NCI-H2171 treated with DMSO at 0.1 percent for 48 hours (cell line): ENCODE data around the gene C14orf93.

Experiments used
- DNase-seq: peaks from one replicate; lab custom pipeline; 2025; lab: John Stamatoyannopoulos, UW

Gene C14orf93

DNA sequence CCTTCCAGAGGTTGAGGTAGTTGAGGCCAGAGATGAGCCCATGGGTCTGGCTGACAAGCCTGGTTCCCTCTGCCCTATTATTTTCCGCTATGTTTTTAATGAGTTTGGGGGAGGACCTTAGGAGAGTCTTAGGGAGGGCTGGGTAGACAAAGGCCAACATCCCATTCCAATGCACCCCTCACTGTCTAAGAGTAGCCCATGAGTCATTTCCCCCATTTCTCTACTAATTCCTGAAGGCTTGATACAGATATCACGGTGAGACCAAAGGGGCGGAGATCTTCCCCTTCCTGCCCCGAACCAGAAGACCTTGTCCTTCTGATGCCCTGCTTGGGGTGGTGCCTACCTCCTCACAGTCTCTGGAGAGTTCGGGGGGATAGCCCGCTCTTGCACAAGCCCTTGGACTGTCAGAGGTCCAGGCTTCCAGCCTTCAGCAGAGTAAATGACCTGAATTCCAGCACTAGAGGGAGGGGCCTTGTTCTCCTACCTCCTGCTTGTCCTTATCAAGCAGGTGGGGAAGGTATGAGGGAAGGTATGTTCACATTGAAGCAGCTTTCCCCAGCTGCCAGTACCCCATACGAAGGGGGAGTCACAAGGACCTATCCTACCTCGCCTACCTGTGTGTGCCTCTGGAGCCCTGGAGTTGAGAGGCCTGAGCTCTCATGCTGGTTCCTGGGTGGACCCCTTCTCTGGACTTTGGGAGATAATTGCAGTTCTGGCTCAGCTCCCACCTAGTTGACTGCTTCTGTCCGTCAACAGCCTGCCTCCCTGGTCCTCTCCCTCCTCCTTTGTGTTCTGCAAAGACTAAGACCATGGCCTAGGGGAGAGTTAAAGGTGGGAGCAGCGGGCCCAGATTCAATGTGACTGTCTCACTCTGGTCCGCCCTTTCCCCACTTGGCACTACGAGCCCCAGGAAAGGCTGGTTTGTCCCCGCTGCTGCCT lies 35.7 kb upstream of the C14orf93 start:
- no peak for DNase-seq

DNA sequence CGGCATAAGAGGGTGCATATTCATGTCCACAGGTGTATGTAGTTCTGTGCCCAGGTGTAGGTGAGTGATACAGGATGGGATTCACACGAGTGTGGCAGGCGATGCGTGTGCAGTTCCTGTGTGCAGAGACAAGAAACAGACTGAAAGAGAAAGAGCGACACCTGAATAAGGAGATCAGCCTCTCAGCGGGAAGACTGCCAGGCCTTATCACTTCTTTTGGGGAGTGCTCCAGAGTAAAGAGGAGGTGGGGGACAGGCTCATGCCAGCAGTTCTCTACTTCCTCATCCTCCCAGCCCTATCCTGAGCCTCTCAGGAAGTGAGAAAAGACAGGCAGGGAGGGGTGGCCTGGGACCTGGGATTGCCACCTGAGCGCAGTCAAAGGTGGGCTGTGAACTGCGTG lies 34.9 kb upstream of the C14orf93 start:
- DNase-seq, result no peak

DNA sequence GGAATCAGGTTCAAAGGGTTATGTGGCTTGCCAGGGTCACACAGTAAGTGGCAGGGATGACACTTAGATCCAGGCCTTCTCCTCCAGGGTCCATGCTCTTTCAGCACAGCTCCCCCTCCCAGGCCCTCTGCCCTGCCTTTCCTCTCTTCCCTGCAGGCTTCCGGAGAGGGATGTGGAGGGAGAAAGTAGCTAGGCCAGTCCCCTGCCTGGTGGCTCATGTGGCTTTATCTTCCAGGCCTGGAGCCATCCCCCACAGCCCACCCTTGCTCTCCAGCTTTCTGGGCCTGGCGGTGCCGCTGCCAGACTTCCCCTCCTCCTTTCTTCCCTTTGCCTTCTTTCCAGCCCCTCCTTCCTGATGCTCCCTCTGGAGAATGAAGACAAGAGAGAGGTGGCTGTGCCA lies 33.8 kb upstream of the C14orf93 start:
- no peak for DNase-seq

DNA sequence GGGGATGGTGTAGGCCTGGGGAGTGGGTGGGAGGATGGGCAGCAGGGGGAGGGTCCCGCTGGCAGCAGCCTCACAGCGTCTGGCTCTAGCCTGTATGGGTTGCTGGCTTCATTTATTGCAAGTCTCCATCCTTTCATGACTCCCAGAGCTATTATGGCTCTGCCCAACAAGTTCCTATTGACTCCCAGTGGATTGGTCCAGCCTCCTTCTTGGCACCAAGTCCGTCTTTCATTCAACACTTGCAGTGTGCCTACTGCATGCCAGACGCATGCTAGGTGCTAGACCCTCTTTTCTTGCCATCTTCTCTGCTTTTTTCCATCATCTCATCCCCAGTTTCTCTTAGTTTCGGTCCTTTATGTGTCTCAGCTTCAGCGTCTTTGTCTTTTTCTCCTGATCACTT lies 33.2 kb upstream of the C14orf93 start:
- DNase-seq, result no peak

DNA sequence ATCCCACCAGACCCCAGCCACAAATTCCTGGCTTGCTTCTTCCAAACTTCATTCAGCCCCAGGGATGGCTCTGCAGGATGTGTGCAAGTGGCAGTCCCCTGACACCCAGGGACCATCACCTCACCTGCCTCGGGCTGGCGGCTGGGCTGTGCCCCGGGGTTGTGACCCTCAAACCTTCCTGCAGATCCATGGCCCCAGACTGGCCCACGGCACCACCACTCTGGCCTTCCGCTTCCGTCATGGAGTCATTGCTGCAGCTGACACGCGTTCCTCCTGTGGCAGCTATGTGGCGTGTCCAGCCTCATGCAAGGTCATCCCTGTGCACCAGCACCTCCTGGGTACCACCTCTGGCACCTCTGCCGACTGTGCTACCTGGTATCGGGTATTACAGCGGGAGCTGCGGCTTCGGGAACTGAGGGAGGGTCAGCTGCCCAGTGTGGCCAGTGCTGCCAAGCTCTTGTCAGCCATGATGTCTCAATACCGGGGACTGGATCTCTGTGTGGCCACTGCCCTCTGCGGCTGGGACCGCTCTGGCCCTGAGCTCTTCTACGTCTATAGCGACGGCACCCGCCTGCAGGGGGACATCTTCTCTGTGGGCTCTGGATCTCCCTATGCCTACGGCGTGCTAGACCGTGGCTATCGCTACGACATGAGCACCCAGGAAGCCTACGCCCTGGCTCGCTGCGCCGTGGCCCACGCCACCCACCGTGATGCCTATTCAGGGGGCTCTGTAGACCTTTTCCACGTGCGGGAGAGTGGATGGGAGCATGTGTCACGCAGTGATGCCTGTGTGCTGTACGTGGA lies 32.4 kb upstream of the C14orf93 start, which contains the start of gene PSMB11:
PSMB11 (plus strand) TSS at position 51 of the 804 bp plus-strand sequence; CDS start at position 65, 14 bp downstream.
- no peak for DNase-seq

DNA sequence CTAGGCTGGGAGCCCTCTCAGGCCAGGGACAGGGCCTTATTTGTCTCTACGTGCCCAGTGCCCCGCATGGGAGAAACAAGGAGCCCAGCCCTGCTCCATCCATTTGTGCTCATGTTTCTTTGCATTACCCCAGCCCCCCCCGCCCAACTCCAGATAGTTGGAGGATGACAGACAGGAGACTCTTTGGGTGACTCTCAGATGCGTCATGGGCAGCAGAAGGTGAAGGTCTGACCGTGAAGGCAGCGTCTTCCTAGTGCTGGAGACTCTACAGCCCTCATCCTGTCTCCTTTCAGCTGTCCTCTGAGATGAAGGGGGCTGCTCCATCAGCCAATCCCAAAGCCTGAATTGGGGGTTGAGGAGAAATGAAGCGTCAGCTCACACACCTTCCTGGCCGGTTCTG lies 31.8 kb upstream of the C14orf93 start:
- no peak for DNase-seq

DNA sequence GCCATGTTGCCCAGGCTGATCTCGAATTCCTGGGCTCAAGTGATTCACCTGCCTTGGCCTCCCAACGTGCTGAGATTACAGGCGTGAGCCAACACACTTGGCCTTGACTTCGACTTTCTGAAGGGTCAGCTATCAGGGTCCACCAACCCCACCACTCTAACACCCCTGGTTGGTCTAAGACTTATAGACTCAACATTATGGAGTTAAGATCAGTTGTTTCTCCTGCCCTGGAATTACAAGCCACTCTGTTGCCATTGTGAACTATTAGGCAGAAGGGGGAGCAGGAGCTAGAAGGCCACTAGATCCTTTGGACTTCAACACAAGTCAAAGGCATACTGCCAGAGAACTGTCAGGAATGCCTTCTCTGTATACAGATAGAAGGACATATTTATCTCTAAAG lies 30.2 kb upstream of the C14orf93 start:
- no peak for DNase-seq

DNA sequence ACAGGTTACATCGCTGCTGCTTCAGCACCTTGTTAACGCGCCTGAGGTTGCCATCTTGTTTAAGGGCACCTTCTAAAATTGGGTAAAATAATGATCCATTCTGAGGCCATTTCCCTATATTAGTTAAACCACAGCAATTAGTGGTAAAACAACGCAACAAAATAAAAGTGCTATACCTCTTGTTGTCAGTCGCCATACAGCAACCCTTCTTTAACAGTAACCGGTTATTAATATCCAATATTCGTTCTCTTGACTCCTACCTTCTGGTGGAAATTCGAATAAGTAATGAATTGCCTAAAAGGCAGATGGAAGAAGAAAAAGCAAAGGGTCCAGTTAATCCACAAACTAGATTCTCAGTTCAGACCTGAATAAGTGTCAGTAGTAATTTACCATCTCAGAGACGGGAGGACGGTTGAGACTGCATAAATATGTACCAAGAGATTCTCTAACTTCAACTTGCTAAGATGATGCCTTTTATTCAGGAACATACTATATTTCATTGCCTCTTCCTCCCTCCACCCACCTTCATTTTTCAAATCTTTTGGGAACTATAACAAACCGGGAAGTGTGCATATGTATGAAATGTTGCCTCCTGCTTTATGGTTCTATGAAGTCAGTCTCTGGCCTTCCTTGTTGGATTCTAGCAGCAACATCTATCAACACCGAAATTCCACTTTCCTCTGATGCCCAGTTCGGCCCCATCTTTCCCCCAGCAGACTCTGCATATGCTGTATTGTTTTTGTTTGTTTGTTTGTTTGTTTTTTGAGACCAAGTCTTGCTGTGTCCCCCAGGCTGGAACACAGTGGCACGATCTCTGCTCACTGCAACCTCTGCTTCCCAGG lies 25.6 kb upstream of the C14orf93 start:
- DNase-seq, result no peak

DNA sequence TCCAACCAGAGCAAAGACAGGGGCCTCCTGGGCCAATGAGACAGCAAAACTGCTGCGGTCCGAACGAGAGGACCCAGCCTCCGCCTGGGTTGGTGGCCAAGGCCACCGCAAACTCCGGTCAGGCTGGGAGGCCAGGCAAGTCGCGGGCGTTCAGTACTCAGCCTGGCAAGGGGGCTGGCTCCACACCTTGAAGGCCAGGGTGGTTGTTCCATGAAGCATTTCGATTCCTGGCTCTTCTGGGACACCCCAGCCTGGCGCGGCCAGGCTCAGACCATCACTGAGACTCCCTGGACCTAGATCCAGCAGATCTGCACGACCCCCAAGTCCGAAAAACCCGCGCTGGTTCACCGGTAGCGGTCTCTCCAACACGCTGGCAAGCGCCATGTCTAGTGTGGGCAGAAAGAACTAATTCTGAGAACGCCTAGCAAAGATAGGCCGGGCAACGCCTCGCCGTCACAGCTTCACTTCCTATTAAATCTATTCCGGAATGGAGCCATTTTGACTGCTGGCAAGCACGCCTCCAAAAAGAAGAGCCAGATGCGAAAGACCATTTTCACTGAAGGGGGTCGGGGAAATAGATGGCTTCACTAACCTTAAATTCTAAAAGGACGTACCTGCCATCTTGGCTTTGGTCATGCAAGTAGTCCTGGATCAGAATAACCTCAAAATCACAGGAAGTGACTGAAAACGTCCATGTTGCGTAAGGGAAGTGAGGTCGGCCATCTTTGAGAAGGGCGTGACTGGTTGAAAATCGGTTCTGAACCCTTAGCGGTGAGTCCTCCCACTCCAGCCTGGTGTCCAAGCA lies 24.8 kb upstream of the C14orf93 start, which contains the start of gene PSMB5:
PSMB5 (minus strand) TSS at position 403 of the 805 bp plus-strand sequence; CDS start at position 384, 19 bp downstream.
- DNase-seq, result no peak

DNA sequence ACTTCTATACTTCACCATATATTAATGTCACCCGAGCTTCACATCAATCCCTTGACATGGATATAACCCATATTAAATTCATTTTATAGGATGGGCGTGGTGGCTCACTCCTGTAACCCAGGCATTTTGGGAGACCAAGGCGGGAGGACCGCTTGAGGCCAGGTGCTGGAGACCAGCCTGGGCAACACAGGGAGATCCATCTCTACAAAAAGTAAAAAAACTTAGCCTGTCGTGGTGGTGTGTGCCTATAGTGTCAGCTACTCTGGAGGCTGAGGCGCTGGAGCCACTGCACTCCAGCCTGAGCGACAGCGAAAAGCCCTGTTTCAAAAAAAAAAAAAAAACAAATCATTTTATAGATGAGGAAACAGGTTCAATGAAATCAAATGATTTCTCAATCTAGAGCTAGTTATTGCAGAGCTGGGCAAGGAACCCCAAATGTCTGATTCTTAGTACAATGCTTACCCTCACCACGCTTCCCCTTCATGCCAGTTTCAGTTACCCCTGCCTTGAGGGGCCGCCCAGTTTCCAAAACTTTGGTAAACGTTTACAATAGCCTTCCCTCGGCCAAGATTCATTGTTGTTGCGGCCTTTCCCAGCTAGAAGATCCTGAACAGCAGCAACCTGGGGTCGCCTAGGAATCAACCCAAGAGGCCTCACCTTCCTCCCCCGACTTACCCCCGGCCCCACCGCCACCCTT lies 24.0 kb upstream of the C14orf93 start:
- no peak for DNase-seq

DNA sequence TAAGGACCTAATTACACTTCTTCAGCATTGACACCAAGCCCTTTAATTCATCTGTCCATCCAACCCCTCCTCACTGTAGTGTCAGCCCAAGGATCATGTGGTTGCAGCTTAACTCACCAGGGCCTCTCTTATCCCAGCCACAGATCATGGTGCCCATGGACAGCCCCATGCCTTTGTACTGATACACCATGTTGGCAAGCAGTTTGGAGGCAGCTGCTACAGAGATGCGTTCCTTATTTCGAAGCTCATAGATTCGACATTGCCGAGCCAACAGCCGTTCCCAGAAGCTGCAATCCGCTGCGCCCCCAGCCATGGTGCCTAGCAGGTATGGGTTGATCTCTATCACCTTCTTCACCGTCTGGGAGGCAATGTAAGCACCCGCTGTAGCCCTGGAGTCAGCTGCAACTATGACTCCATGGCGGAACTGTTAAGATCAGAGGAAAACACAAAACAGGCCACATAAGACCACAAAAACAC lies 23.3 kb upstream of the C14orf93 start:
- no peak for DNase-seq

DNA sequence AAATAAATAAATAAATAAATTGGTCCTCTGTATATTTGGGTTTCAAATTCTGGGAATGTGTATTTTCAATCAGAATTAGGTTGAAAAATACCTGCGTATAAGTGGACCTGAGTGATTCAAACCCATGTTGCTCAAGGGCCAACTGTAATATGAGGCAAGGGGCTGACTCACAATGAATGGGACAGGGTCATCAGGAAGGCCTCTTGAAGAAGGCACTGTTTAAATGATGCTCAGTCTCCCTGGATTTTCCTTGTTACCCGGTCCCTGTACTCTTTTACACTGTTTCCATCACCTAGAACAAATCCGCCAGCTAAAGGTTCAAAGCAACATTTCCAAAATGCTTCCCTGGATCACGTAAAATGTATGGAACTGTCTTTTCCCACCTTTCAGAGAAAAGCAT lies 21.0 kb upstream of the C14orf93 start:
- no peak for DNase-seq

DNA sequence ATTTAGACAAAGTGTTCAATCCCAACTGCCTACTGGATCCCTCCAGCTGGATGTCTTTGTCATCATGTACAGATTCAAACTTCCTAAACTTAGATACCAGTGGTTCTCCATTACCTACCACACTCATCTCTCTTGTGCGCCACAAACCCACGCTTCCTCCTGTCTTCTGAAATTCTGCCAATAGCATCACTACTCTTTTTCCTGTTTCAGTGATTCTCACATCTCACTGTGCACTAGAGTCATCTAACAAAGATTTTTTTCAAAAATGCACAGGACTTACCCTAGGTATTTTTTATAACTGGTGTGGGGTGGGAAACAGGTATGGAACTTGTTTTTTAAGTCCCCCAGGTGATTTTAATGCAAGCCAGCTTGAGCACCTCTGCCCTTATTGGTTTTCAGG lies 18.9 kb upstream of the C14orf93 start:
- DNase-seq, result no peak

DNA sequence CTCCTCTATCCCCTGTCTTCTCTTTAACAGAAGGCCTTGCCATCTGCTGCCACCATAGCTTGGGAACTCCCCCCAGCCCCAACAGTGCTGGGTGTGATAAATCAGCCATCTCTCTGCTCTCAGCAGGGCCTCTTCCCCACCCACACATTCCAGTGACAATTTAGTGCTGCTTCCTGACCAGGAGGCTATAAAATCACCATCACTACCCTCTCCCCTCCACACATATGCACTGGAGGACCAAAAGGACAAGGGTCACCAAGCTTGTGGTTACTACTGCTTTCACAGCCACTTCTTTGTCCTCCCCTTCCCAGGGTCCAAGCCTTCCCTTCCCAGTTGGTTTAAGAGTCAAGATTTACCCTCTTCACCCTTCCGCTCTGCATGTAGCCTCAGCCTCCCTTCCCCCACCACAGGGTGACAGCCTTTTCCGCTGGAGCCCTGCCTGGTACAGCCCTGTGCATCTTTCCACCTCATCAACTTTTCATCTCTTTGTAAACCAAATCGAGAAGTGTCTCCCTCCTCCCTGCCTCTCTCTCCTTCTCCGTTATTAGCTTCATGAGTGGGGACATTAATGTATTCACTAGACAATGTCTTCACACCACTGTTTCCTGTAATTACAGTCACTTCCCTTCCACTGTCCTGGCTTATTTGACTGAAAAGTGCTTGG lies 15.3 kb upstream of the C14orf93 start:
- peak; percentile 97 for DNase-seq

DNA sequence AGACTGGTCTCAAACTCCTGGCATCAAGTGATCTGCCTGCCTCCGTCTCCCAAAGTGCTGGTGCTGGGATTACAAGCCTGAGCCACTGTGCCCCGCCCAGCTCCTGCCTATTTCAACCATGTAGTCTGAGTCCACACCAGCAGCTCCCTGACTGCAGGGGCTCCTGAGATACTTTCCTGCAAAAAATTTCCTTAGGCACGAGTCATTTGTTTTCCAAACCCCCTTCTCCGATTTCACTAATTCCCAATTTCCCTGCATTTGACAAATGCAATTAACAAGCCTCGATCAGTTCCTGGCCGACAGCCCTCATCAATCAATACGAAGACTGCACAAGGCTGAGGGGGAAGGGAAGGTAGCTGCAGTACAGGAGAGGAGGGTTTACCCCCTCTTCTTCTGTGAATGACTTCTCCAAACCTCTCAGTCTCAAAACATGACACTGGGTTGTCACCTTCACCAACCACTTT lies 14.7 kb upstream of the C14orf93 start:
- peak; percentile 100 for DNase-seq

DNA sequence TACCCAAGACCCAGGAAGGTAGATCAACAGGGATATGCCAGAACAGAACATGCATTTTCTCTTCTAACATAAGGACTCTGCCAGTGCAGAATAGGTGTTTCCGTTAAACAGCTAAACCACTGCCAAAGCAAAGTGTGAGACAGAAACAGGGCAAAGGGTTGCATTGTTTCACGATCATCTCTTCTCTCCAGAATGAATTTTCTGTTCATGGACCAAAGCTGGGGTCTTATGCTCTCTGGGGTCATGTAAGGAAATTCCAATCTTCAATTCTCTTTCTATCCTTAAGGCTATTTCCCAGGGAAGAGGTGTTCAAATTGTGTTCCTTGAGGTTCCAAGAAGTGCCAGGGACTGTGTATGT lies 13.8 kb upstream of the C14orf93 start:
- DNase-seq, result no peak

DNA sequence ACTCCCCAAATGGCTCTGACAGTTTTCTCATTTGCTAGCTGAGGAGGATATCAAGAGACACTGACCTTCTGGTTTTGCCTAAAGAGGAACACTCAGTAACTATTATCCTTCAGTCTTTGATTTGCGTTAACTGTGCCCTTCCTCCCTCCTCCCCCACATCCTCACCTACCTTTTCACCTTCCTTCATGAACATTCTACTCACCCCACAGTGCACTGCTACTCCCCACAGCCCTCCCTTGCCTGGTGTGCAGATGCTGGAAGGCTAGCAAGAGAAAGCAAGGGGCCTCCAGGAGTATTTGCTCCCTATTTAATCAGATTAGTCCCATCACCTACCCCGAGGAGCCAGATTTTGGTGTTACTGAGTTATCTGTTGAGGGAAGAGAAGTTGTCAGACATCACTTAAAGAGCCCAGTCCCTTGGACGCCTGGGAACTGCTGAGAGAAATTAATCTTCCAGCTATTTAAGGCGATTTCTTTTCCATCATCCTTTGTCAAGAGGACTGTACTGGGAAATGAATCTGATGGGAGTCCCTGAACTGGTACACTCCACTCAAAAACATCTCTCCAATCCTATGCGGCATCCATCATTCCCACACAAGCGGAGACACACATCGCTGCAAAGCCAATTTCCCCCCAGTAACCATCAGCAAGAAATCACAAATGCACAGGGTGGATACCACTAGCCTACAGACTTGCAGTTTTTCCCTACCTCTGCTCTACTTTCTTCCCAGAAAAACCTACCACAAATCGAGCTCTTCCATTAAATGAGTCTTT lies 13.3 kb upstream of the C14orf93 start:
- DNase-seq, result no peak

DNA sequence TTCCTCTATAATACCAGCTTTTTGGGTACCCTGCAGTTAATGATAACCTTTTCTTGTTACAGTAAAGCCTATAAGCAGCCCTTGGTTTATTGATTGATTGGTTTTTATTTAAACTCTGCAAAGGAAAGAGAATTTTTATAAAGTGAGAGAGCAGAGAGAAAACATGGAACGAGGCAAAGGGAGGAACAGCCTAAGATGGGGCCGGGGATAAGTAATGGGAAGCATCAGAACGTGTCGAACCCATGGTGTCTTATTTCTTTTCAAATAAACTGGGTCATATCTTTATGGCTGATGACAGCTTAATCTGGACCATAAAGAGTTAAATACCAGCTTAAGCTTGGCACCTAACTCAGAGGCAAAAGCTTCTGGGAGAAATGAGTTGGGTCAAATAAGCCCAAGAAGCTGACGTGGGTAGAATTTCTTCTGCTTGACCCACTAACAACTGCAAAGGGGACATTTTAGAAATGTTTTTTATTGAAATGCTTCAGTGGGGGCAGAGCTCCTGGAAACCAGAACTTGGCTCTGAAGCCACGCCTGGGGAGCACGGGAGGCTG lies 12.0 kb upstream of the C14orf93 start:
- no peak for DNase-seq

DNA sequence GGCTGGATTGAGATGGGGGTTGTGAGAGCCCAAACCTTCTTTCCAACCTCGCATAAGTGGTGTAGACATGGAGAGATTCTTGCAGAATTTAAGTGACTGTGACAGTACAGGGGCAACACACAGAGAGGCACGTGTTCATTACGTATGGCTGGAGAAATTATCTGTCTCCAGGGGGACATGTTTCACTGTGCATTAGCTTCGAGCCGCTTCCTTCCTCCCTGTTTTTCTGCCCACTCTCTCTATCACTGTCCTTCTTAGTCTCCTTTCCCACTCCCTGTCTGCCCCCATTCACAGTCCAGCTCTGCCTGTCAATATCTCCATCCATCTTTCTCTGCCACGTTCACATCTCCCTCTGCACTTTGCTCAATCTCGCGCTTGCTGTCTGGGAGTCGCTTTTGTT lies 11.5 kb upstream of the C14orf93 start:
- DNase-seq, result peak; percentile 53
